GM23338 (cell line): ENCODE results near the gene PTBP3. TPM values are rescaled to one million over a fixed set of nuclear protein-coding genes. Genes with fewer than 3 reads are reported as not detected.

Source experiments
- ATAC-seq: fragments of 200-7000 bp; cut with Tn5 transposase; 3 replicates; pipeline ENCODE4 v1.9.1; 2020
- DNase-seq: peaks from one replicate; pipeline ENCODE4 v3.0.0-alpha.2; 2015; ENCODE audit warnings: low spot score
- H2AFZ ChIP-seq: fragments of 200-600 bp; sonication (generic); 2 replicates; pipeline ENCODE4 v1.8.0; 2016; ENCODE audit warnings: antibody characterized with exemption, mild to moderate bottlenecking, moderate library complexity
- H3F3A ChIP-seq: fragments of 200-600 bp; sonication (generic); replicated peaks from 2 replicates; pipeline ENCODE4 v1.8.0; 2017; ENCODE audit warnings: antibody characterized with exemption, mixed run types, low read depth
- H3K27ac ChIP-seq: fragments of 200-600 bp; sonication (generic); 2 replicates; pipeline ENCODE4 v1.6.1; 2016; ENCODE audit warnings: low read depth
- H3K27me3 ChIP-seq: fragments of 200-600 bp; sonication (generic); 2 replicates; pipeline ENCODE4 v1.8.0; 2016; ENCODE audit warnings: mild to moderate bottlenecking, mixed run types, moderate library complexity; ENCODE audit not compliant: insufficient read depth
- H3K36me3 ChIP-seq: fragments of 200-600 bp; sonication (generic); 2 replicates; pipeline ENCODE4 v1.8.0; 2016; ENCODE audit warnings: mild to moderate bottlenecking; ENCODE audit not compliant: insufficient read depth
- H3K4me1 ChIP-seq: fragments of 200-600 bp; sonication (generic); 2 replicates; pipeline ENCODE4 v1.8.0; 2016; ENCODE audit warnings: mild to moderate bottlenecking, moderate library complexity; ENCODE audit not compliant: insufficient read depth
- H3K4me2 ChIP-seq: fragments of 200-600 bp; sonication (generic); 2 replicates; pipeline ENCODE4 v1.7.1; 2017; ENCODE audit warnings: mixed run types
- H3K4me3 ChIP-seq: fragments of 200-600 bp; sonication (generic); 2 replicates; pipeline ENCODE4 v1.6.1; 2016; ENCODE audit warnings: mixed run types
- H3K79me2 ChIP-seq: fragments of 200-600 bp; sonication (generic); replicated peaks from 2 replicates; pipeline ENCODE4 v1.8.0; 2017; ENCODE audit warnings: mild to moderate bottlenecking; ENCODE audit not compliant: insufficient read depth
- H3K9me2 ChIP-seq: fragments of 200-600 bp; sonication (generic); 2 replicates; pipeline ENCODE4 v1.8.0; 2017; ENCODE audit not compliant: insufficient read depth
- H4K20me1 ChIP-seq: fragments of 200-600 bp; sonication (generic); replicated peaks from 2 replicates; pipeline ENCODE4 v1.8.0; 2017; ENCODE audit warnings: mild to moderate bottlenecking; ENCODE audit not compliant: insufficient read depth
- H3K27ac Mint-ChIP-seq: 2 replicates; pipeline ENCODE4 v1.8.0; 2020; ENCODE audit warnings: inconsistent platforms, mild to moderate bottlenecking, moderate library complexity, mixed read lengths
- H3K27me3 Mint-ChIP-seq: 3 replicates; pipeline ENCODE4 v1.8.0; 2022; ENCODE audit warnings: low read depth, mild to moderate bottlenecking, moderate library complexity, mixed read lengths, inconsistent platforms; ENCODE audit not compliant: insufficient read depth, poor library complexity
- H3K36me3 Mint-ChIP-seq: 3 replicates; pipeline ENCODE4 v1.8.0; 2021; ENCODE audit warnings: low read depth, mild to moderate bottlenecking, inconsistent platforms, moderate library complexity, mixed read lengths
- H3K4me1 Mint-ChIP-seq: 3 replicates; pipeline ENCODE4 v1.8.0; 2020; ENCODE audit warnings: mild to moderate bottlenecking, inconsistent platforms, mixed read lengths
- H3K4me3 Mint-ChIP-seq: 3 replicates; pipeline ENCODE4 v1.8.0; 2021; ENCODE audit warnings: moderate library complexity, mild to moderate bottlenecking, inconsistent platforms, mixed read lengths
- H3K9me3 Mint-ChIP-seq: 3 replicates; pipeline ENCODE4 v1.8.0; 2020; ENCODE audit warnings: moderate library complexity, mild to moderate bottlenecking, inconsistent platforms, mixed read lengths
- CREB1 ChIP-seq: fragments of 250-450 bp; sonication (Bioruptor Pico); IDR thresholded peaks from 2 replicates; pipeline ENCODE4 v1.5.0; 2020; ENCODE audit warnings: low read depth, mild to moderate bottlenecking, moderate library complexity
- CTCF ChIP-seq, 2 experiments: fragments of 200-600 bp in 1 of 2; sonication (generic) in 1 of 2; conservative IDR thresholded peaks; 2 replicates each; pipeline versions ENCODE4 v1.5.1 to v1.6.1; 2016 to 2017; ENCODE audit warnings: antibody characterized with exemption in 2 of 2, low read depth in 2 of 2, mild to moderate bottlenecking in 2 of 2, moderate library complexity in 1 of 2
- EZH2phosphoT487 ChIP-seq: fragments of 200-600 bp; sonication (generic); IDR thresholded peaks from one replicate; pipeline ENCODE4 v1.8.1; 2018; ENCODE audit warnings: antibody characterized with exemption; ENCODE audit not compliant: unreplicated experiment
- JUNB ChIP-seq: IDR thresholded peaks from one replicate; pipeline ENCODE4 v1.6.1; 2016; ENCODE audit warnings: antibody characterized with exemption; ENCODE audit not compliant: unreplicated experiment
- NANOG ChIP-seq: IDR thresholded peaks from 2 replicates; pipeline ENCODE4 v1.6.1; 2016; ENCODE audit warnings: antibody characterized with exemption, borderline replicate concordance
- POLR2AphosphoS5 ChIP-seq: IDR thresholded peaks from 2 replicates; pipeline ENCODE4 v1.6.1; 2016; ENCODE audit warnings: antibody characterized with exemption, low read depth
- ZNF331 ChIP-seq: fragments of 250-450 bp; sonication (Bioruptor Pico); IDR thresholded peaks from 2 replicates; pipeline ENCODE4 v1.5.0; 2020; ENCODE audit warnings: low read depth, mild to moderate bottlenecking, moderate library complexity
- ZNF462 ChIP-seq: fragments of 250-450 bp; sonication (Bioruptor Pico); IDR thresholded peaks from 2 replicates; pipeline ENCODE4 v1.5.0; 2020; ENCODE audit warnings: mild to moderate bottlenecking, moderate library complexity
- polyA plus RNA-seq: library from polyadenylated mRNA; unstranded; fragments of >200 nt; fragmentation: Nextera tagmentation; extraction: Ambion mirVana; gene quantifications from 2 replicates; pipeline ENCODE4 v1.2.1, GENCODE V29; 2016
- total RNA-seq: library from RNA; depleted of rRNA; stranded (reverse); fragments of >200 nt; shearing (Covaris generic); gene quantifications from 2 replicates; pipeline ENCODE4 v1.2.3, GENCODE V29; 2014
- TF ChIP-seq, protein P1 (sequence below): IDR thresholded peaks from one replicate; pipeline ENCODE4 v1.6.1; 2018; ENCODE audit warnings: antibody characterized with exemption; ENCODE audit not compliant: unreplicated experiment
- TF ChIP-seq, protein P2 (sequence below): IDR thresholded peaks from 2 replicates; pipeline ENCODE4 v1.6.1; 2016; ENCODE audit warnings: antibody characterized with exemption

The PTBP3 gene
- total and polyA plus RNA-seq, 2 experiments from 2014 or later, result 20.0 to 92.9 TPM

- no peaks in the 10 kb centered on the region for H3K4me1 ChIP-seq
- H3F3A ChIP-seq, result no peaks in the 10 kb centered on the region
- ATAC-seq (no peak), DNase-seq (no peak)
- H3K27me3 ChIP-seq, result no peaks in the 10 kb centered on the region
- H2AFZ ChIP-seq, result no peak overlapping the region
- H3K4me1 Mint-ChIP-seq, result peaks cover 10% of the 10 kb centered on the region; the same call in 2 of the 3 replicates
- H3K4me2 ChIP-seq, result no peak overlapping the region
- H3K27ac ChIP-seq, result no peak overlapping the region
- no peaks in the 10 kb centered on the region for H3K9me2 ChIP-seq
- no peaks in the 10 kb centered on the region; the same call in 2 of the 3 replicates for H3K36me3 Mint-ChIP-seq
- no peaks in the 10 kb centered on the region for H3K79me2 ChIP-seq
- H3K9me3 Mint-ChIP-seq, result no peaks in the 10 kb centered on the region; the same call in 2 of the 3 replicates
- no peak overlapping the region for H3K27ac Mint-ChIP-seq
- TF ChIP-seq ZNF331 (CRISPR knock-in tag), result no peak
- TF ChIP-seq, protein P1, sequence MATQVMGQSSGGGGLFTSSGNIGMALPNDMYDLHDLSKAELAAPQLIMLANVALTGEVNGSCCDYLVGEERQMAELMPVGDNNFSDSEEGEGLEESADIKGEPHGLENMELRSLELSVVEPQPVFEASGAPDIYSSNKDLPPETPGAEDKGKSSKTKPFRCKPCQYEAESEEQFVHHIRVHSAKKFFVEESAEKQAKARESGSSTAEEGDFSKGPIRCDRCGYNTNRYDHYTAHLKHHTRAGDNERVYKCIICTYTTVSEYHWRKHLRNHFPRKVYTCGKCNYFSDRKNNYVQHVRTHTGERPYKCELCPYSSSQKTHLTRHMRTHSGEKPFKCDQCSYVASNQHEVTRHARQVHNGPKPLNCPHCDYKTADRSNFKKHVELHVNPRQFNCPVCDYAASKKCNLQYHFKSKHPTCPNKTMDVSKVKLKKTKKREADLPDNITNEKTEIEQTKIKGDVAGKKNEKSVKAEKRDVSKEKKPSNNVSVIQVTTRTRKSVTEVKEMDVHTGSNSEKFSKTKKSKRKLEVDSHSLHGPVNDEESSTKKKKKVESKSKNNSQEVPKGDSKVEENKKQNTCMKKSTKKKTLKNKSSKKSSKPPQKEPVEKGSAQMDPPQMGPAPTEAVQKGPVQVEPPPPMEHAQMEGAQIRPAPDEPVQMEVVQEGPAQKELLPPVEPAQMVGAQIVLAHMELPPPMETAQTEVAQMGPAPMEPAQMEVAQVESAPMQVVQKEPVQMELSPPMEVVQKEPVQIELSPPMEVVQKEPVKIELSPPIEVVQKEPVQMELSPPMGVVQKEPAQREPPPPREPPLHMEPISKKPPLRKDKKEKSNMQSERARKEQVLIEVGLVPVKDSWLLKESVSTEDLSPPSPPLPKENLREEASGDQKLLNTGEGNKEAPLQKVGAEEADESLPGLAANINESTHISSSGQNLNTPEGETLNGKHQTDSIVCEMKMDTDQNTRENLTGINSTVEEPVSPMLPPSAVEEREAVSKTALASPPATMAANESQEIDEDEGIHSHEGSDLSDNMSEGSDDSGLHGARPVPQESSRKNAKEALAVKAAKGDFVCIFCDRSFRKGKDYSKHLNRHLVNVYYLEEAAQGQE, result no peak
- TF ChIP-seq EZH2phosphoT487, result no peak
- TF ChIP-seq NANOG, result no peak
- no peak for TF ChIP-seq JUNB
- TF ChIP-seq, protein P2, sequence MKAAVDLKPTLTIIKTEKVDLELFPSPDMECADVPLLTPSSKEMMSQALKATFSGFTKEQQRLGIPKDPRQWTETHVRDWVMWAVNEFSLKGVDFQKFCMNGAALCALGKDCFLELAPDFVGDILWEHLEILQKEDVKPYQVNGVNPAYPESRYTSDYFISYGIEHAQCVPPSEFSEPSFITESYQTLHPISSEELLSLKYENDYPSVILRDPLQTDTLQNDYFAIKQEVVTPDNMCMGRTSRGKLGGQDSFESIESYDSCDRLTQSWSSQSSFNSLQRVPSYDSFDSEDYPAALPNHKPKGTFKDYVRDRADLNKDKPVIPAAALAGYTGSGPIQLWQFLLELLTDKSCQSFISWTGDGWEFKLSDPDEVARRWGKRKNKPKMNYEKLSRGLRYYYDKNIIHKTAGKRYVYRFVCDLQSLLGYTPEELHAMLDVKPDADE, result no peak
- no peak for TF ChIP-seq POLR2AphosphoS5
- no peak for TF ChIP-seq ZNF462 (CRISPR knock-in tag)
- TF ChIP-seq CTCF (conservative IDR thresholded peaks at IDR 0.05; ENCODE audit: low read depth in 2 of 2), result no peak
- TF ChIP-seq CREB1, result no peak
- no peak overlapping the region for H3K4me3 Mint-ChIP-seq
- H3K36me3 ChIP-seq, result no peaks in the 10 kb centered on the region
- no peak overlapping the region for H3K4me3 ChIP-seq
- peaks cover 2% of the 10 kb centered on the region for H3K27me3 Mint-ChIP-seq
- no peaks in the 10 kb centered on the region for H4K20me1 ChIP-seq
Observed at GRCh38 chr9:112339886-112340285, 6.5 kb upstream of the PTBP3 start.
